IMR-90 (cell line): ENCODE data around the gene B3GAT1.

ENCODE experiments used
- BHLHE40 ChIP-seq: fragments of 150-350 bp; IDR thresholded peaks from 2 replicates; pipeline ENCODE4 v1.6.1; 2016; ENCODE audit warnings: mild to moderate bottlenecking, low read depth, low read length
- CTCF ChIP-seq: conservative IDR thresholded peaks from 2 replicates; pipeline ENCODE4 v1.5.1; 2012; ENCODE audit warnings: mild to moderate bottlenecking, low read depth, low read length, improper control_type of control experiment
- MAFK ChIP-seq: IDR thresholded peaks from 2 replicates; pipeline ENCODE4 v1.6.1; 2012; ENCODE audit warnings: low read depth, low read length, improper control_type of control experiment
- MXI1 ChIP-seq: IDR thresholded peaks from 2 replicates; pipeline ENCODE4 v1.6.1; 2012; ENCODE audit warnings: low read depth, mild to moderate bottlenecking, low read length, moderate library complexity, borderline replicate concordance
- POLR2A ChIP-seq: IDR thresholded peaks from 2 replicates; pipeline ENCODE4 v1.6.1; 2012; ENCODE audit warnings: mild to moderate bottlenecking, low read depth, low read length
- RAD21 ChIP-seq: IDR thresholded peaks from 2 replicates; pipeline ENCODE4 v1.6.1; 2012; ENCODE audit warnings: low read length, improper control_type of control experiment
- RFX5 ChIP-seq: IDR thresholded peaks from 2 replicates; pipeline ENCODE4 v1.8.0; 2012; ENCODE audit warnings: low read depth, mild to moderate bottlenecking, low read length, moderate library complexity
- SMC3 ChIP-seq: fragments of 150-350 bp; IDR thresholded peaks from 2 replicates; pipeline ENCODE4 v1.6.1; 2016; ENCODE audit warnings: low read depth, mild to moderate bottlenecking, antibody characterized with exemption, low read length, moderate library complexity
- USF2 ChIP-seq: fragments of 150-350 bp; IDR thresholded peaks from 2 replicates; pipeline ENCODE4 v1.6.1; 2017; ENCODE audit warnings: mild to moderate bottlenecking, antibody characterized with exemption, low read length, low read depth

GRCh38 chr11:134398644-134399292 lies 13.3 kb downstream of the B3GAT1 start:
- TF ChIP-seq CTCF = no peak
- TF ChIP-seq BHLHE40 = no peak
- no peak for TF ChIP-seq MAFK
- no peak for TF ChIP-seq POLR2A
- TF ChIP-seq MXI1 = no peak
- no peak for TF ChIP-seq RFX5
- no peak for TF ChIP-seq USF2
- TF ChIP-seq SMC3 = no peak
- TF ChIP-seq RAD21 = no peak
